ENCODE measurements around the gene SPP2.

The SPP2 gene, protein sequence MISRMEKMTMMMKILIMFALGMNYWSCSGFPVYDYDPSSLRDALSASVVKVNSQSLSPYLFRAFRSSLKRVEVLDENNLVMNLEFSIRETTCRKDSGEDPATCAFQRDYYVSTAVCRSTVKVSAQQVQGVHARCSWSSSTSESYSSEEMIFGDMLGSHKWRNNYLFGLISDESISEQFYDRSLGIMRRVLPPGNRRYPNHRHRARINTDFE

GRCh38 chr2:234050455-234051135, at the start of gene SPP2:
TSS of gene SPP2 (plus strand) at chr2:234050702. CDS start at chr2:234050787, 85 bp downstream.
- peak within 1 kb of the TSS; percentile 25 for H3K27ac ChIP-seq
- DNase-seq (ENCODE audit: low read depth, low spot score): no peak

- H3K27ac ChIP-seq: no peak overlapping the region
- no peak for DNase-seq (ENCODE audit: low read depth, low spot score)
These were observed 48.9 kb upstream of the SPP2 start for GRCh38 chr2:234001380-234002160.

- DNase-seq (ENCODE audit: low read depth, low spot score): no peak
- H3K27ac ChIP-seq: no peak overlapping the region
These were observed 48.2 kb upstream of the SPP2 start for GRCh38 chr2:234002281-234002680.

GRCh38 chr2:234003972-234004617, 46.4 kb upstream of the SPP2 start:
- DNase-seq (ENCODE audit: low read depth, low spot score): peak; percentile 46
- H3K27ac ChIP-seq: no peak overlapping the region

DNA sequence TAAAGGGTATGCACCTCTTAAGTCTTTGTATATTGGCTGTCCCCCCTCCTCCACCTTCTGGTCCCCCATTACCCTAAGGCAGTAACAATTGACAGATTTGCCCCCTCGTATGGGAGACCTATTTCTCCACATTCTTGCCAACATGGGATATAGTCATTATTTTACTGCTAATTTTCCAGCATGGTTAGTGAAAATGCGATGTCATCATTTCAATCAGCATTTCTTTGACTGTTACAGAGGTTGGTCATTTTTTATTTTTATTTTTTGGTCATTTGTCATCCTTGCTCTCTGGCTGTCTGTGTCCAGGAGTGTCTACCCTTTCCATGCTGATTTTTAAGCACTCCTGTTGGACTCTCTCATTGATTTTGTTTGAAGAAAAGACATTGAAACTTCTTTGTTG, 45.4 kb upstream of the SPP2 start:
- H3K27ac ChIP-seq: no peak overlapping the region
- DNase-seq (ENCODE audit: low read depth, low spot score): no peak

DNA sequence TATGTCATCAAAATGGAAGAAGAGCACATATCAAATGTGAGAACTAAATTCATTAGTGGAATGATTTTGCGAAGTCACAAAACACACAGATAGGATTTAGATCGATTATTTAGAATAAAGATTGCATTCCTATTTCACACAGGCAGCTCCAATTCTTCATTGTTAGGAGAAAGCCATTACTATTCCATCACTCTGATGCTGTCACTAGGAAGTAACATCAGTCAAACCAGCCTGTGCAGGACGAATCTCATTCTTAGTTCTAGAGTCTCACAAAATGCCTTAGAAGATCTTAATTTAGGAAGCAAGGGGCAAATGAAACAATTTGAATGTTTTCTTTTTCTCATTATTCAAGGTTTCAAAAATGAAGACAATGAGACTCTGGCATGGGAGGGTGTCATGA, 44.0 kb upstream of the SPP2 start:
- DNase-seq (ENCODE audit: low read depth, low spot score): no peak
- H3K27ac ChIP-seq: no peak overlapping the region

- no peak for DNase-seq (ENCODE audit: low read depth, low spot score)
- no peak overlapping the region for H3K27ac ChIP-seq
These were observed 36.1 kb upstream of the SPP2 start for GRCh38 chr2:234014427-234014826.

DNA sequence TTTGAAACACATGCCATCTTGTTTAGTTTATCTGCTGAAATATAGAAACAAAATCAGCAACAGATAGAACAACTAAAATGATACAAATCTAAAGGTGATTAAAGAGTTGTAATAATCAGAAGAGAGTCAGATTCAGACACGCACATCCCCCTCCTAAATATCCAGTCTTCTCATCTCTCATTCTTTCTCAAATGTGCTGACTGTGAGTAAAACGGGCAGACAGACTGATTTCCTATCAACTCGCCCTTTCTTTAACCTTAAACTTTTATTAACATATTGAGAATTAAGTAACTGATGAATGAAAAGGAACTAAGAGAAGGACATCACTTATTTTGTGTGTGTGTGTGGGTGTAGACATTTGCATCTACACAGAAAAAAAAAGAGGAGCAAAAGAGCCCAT, 34.6 kb upstream of the SPP2 start:
- DNase-seq (ENCODE audit: low read depth, low spot score): no peak
- H3K27ac ChIP-seq: no peak overlapping the region

DNA sequence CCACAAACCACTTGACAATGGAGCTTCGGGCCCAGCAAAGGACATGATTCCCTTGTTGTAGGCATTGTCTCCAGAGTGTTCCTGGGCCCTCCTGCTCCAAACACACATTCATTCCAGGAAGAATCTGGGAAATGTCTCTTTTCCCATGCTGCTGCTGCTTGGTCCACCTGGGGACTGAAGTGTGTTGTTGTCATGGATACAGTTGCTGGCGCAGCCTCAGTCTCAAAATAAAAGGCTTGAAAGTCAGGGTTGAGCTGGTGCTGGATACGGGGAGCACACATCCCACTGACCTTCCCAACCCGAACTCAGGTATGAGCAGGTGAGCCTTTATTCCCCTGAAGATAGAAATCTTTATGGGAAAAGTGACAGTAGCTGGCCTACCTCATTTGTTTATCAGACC, 30.6 kb upstream of the SPP2 start:
- no peak overlapping the region for H3K27ac ChIP-seq
- no peak for DNase-seq (ENCODE audit: low read depth, low spot score)

GRCh38 chr2:234020332-234020731, 30.2 kb upstream of the SPP2 start:
- no peak for DNase-seq (ENCODE audit: low read depth, low spot score)
- H3K27ac ChIP-seq: no peak overlapping the region

DNA sequence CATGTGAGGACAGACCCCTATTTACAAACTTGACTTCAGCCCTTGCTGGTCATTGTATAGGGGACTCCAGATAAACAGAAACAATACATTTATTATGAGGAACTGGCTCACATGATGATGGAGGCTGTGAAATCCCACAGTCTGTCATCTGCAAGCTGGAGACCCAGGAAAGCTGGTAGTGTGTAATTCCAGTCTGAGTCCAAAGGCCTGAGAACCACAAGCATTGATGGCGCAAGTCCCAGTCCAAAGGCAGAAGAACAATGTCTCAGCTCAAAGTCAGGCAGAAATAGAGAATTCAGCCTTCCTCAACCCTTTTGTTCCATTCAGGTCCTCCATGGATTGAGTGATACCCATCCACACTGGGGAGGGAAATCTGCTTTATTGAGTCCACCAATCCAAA, 28.1 kb upstream of the SPP2 start:
- no peak for DNase-seq (ENCODE audit: low read depth, low spot score)
- no peak overlapping the region for H3K27ac ChIP-seq

- no peak overlapping the region for H3K27ac ChIP-seq
- no peak for DNase-seq (ENCODE audit: low read depth, low spot score)
These were observed 26.2 kb upstream of the SPP2 start for GRCh38 chr2:234024304-234024703.

- no peak for DNase-seq (ENCODE audit: low read depth, low spot score)
- H3K27ac ChIP-seq: no peak overlapping the region
These were observed 25.0 kb upstream of the SPP2 start for GRCh38 chr2:234025466-234025865.

GRCh38 chr2:234025891-234026401, 24.6 kb upstream of the SPP2 start:
- no peak for DNase-seq (ENCODE audit: low read depth, low spot score)
- H3K27ac ChIP-seq: no peak overlapping the region

GRCh38 chr2:234026693-234027254, 23.7 kb upstream of the SPP2 start:
- no peak for DNase-seq (ENCODE audit: low read depth, low spot score)
- H3K27ac ChIP-seq: no peak overlapping the region

DNA sequence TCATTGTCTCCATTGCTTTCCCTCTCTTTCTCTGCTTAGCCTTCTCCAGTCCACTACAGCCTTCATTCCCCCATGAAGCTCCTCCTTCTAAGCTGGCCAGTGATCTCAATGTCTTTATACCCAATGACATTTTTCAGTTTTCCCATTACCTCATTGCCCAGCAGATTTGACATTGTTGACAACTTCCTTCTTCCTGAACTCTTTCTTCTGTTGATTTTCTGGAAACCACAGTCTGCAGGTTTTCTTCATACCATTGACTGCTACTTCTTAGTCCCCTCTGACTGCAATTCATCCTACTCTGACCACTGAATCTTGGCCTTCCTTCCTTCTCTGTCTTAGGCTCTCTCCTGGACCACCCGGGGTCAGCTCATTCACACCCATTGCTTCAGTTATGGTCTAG, 22.9 kb upstream of the SPP2 start:
- H3K27ac ChIP-seq: no peak overlapping the region
- DNase-seq (ENCODE audit: low read depth, low spot score): no peak

GRCh38 chr2:234029150-234029733, 21.3 kb upstream of the SPP2 start:
- H3K27ac ChIP-seq: no peak overlapping the region
- no peak for DNase-seq (ENCODE audit: low read depth, low spot score)

GRCh38 chr2:234031207-234031606, 19.3 kb upstream of the SPP2 start:
- DNase-seq (ENCODE audit: low read depth, low spot score): no peak
- no peak overlapping the region for H3K27ac ChIP-seq

- peak; percentile 60 for DNase-seq (ENCODE audit: low read depth, low spot score)
- peak overlapping the region; percentile 44 for H3K27ac ChIP-seq
These were observed 18.1 kb upstream of the SPP2 start for GRCh38 chr2:234032279-234032856.

DNA sequence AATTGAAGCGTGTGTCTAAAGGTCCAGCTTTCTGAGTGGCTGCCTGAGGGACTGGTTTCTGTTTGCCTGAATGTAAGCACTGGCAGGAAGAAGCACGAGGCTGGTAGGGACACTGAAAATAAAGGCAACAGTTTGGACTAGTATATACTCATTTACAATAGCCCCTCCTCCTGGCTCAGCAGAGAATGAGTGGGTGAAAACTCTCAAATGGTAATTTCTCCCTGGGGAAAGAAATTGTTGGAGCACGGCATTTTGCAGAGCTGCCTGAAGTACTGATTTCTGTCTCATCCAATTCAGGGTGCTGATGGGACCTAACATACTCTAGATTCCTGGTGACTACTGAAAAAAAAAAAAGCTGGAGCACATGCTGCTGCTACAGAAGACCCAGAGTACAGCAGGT, 17.3 kb upstream of the SPP2 start:
- peak overlapping the region; percentile 44 for H3K27ac ChIP-seq
- DNase-seq (ENCODE audit: low read depth, low spot score): no peak

Data from epithelial cell of prostate (primary cell).